Neural cell (in vitro differentiated cells): ENCODE data around the gene WDR31.

ENCODE experiments used
- CTCF ChIP-seq: fragments of 450-650 bp; IDR thresholded peaks from 2 replicates; pipeline ENCODE4 v1.5.1; 2014; ENCODE audit warnings: antibody characterized with exemption, mild to moderate bottlenecking, moderate library complexity; ENCODE audit not compliant: poor library complexity, severe bottlenecking
- EZH2 ChIP-seq: fragments of 200-600, 300-800 bp; shearing (Covaris generic), sonication (generic); IDR thresholded peaks from 2 replicates; pipeline ENCODE4 v1.6.1; 2014; ENCODE audit warnings: antibody characterized with exemption, low read length, borderline replicate concordance, mild to moderate bottlenecking; ENCODE audit not compliant: insufficient read depth, poor library complexity, severe bottlenecking
- MXI1 ChIP-seq: fragments of 450-650 bp; conservative IDR thresholded peaks from 2 replicates; pipeline ENCODE4 v1.6.1; 2014; ENCODE audit warnings: antibody characterized with exemption, mild to moderate bottlenecking; ENCODE audit not compliant: poor library complexity, severe bottlenecking
- POLR2AphosphoS5 ChIP-seq: IDR thresholded peaks from 2 replicates; pipeline ENCODE4 v1.6.1; 2012

- TF ChIP-seq EZH2, result no peak
- TF ChIP-seq MXI1, result no peak
- TF ChIP-seq CTCF, result no peak
- TF ChIP-seq POLR2AphosphoS5, result no peak
Observed at GRCh38 chr9:113364951-113365350, 24.9 kb upstream of the WDR31 start.
